ENCODE data around the gene FBXO5. TPM values are rescaled to one million over a fixed set of nuclear protein-coding genes. Genes with fewer than 3 reads are reported as not detected.
A peak's percentile ranks its signal among the peaks of the same experiment; 100 is the strongest.

FBXO5 gene
- total RNA-seq, 1 experiment from 2014 or later = 15.6 TPM

- no peaks in the 10 kb centered on the region for H3K9me2 ChIP-seq (replicated peaks; ENCODE audit: insufficient read depth, low read length)
- H3K4me2 ChIP-seq (ENCODE audit: low read depth, low read length, poor library complexity, severe bottlenecking) = no peak overlapping the region
- DNase-seq = peak; percentile 76
- no peak overlapping the region for H3K9ac ChIP-seq (ENCODE audit: low read length)
- H2AFZ ChIP-seq (ENCODE audit: low read length) = no peak overlapping the region
- no peaks in the 10 kb centered on the region for H3K79me2 ChIP-seq (ENCODE audit: low read length)
- H3K27ac ChIP-seq (ENCODE audit: low read length) = no peak overlapping the region
- no peaks in the 10 kb centered on the region for H3K9me3 ChIP-seq (ENCODE audit: low read length)
- H4K20me1 ChIP-seq (ENCODE audit: insufficient read depth, low read depth, low read length) = no peaks in the 10 kb centered on the region
- H3K27me3 ChIP-seq (ENCODE audit: low read length) = no peaks in the 10 kb centered on the region
- H3K36me3 ChIP-seq (ENCODE audit: insufficient read depth, low read length) = no peaks in the 10 kb centered on the region
- H3K4me1 ChIP-seq (ENCODE audit: low read length) = no peaks in the 10 kb centered on the region
- no peak overlapping the region for H3K4me3 ChIP-seq (ENCODE audit: low read length)
Measured at GRCh38 chr6:152952866-152953509, 29.9 kb downstream of the FBXO5 start.

GRCh38 chr6:152952045-152952444 is 30.8 kb downstream of the FBXO5 start:
- H3K4me3 ChIP-seq (ENCODE audit: low read length) = no peak overlapping the region
- no peak overlapping the region for H3K27ac ChIP-seq (ENCODE audit: low read length)
- no peaks in the 10 kb centered on the region for H3K79me2 ChIP-seq (ENCODE audit: low read length)
- no peak overlapping the region for H3K4me2 ChIP-seq (ENCODE audit: low read depth, low read length, poor library complexity, severe bottlenecking)
- no peaks in the 10 kb centered on the region for H3K9me3 ChIP-seq (ENCODE audit: low read length)
- H3K9ac ChIP-seq (ENCODE audit: low read length) = no peak overlapping the region
- no peaks in the 10 kb centered on the region for H3K9me2 ChIP-seq (replicated peaks; ENCODE audit: insufficient read depth, low read length)
- no peaks in the 10 kb centered on the region for H3K36me3 ChIP-seq (ENCODE audit: insufficient read depth, low read length)
- no peaks in the 10 kb centered on the region for H4K20me1 ChIP-seq (ENCODE audit: insufficient read depth, low read depth, low read length)
- no peaks in the 10 kb centered on the region for H3K4me1 ChIP-seq (ENCODE audit: low read length)
- DNase-seq = no peak
- no peaks in the 10 kb centered on the region for H3K27me3 ChIP-seq (ENCODE audit: low read length)
- H2AFZ ChIP-seq (ENCODE audit: low read length) = no peak overlapping the region

GRCh38 chr6:152950240-152950639 is 32.6 kb downstream of the FBXO5 start:
- no peaks in the 10 kb centered on the region for H3K9me2 ChIP-seq (replicated peaks; ENCODE audit: insufficient read depth, low read length)
- H3K4me3 ChIP-seq (ENCODE audit: low read length) = no peak overlapping the region
- H2AFZ ChIP-seq (ENCODE audit: low read length) = no peak overlapping the region
- no peak overlapping the region for H3K9ac ChIP-seq (ENCODE audit: low read length)
- no peak for DNase-seq
- no peaks in the 10 kb centered on the region for H3K79me2 ChIP-seq (ENCODE audit: low read length)
- H3K27ac ChIP-seq (ENCODE audit: low read length) = no peak overlapping the region
- H4K20me1 ChIP-seq (ENCODE audit: insufficient read depth, low read depth, low read length) = no peaks in the 10 kb centered on the region
- no peaks in the 10 kb centered on the region for H3K4me1 ChIP-seq (ENCODE audit: low read length)
- H3K27me3 ChIP-seq (ENCODE audit: low read length) = no peaks in the 10 kb centered on the region
- H3K4me2 ChIP-seq (ENCODE audit: low read depth, low read length, poor library complexity, severe bottlenecking) = no peak overlapping the region
- no peaks in the 10 kb centered on the region for H3K9me3 ChIP-seq (ENCODE audit: low read length)
- H3K36me3 ChIP-seq (ENCODE audit: insufficient read depth, low read length) = no peaks in the 10 kb centered on the region

- Histone ChIP-seq H3K27me3 (ENCODE audit: low read length) (no peaks in the 10 kb centered on the region), H3K4me3 (ENCODE audit: low read length) (no peak overlapping the region), H3K4me2 (ENCODE audit: low read depth, low read length, poor library complexity, severe bottlenecking) (no peak overlapping the region), H3K79me2 (ENCODE audit: low read length) (no peaks in the 10 kb centered on the region), H3K4me1 (ENCODE audit: low read length) (no peaks in the 10 kb centered on the region), H3K36me3 (ENCODE audit: insufficient read depth, low read length) (no peaks in the 10 kb centered on the region), H3K9me2 (replicated peaks; ENCODE audit: insufficient read depth, low read length) (no peaks in the 10 kb centered on the region), H3K9me3 (ENCODE audit: low read length) (no peaks in the 10 kb centered on the region), H3K27ac (ENCODE audit: low read length) (no peak overlapping the region), H4K20me1 (ENCODE audit: insufficient read depth, low read depth, low read length) (no peaks in the 10 kb centered on the region), H2AFZ (ENCODE audit: low read length) (no peak overlapping the region), H3K9ac (ENCODE audit: low read length) (no peak overlapping the region)
- DNase-seq = peak; percentile 80
Measured at GRCh38 chr6:152948150-152948768, 34.6 kb downstream of the FBXO5 start.

- Histone ChIP-seq H2AFZ (ENCODE audit: low read length) (no peak overlapping the region), H3K4me3 (ENCODE audit: low read length) (no peak overlapping the region), H3K9me2 (replicated peaks; ENCODE audit: insufficient read depth, low read length) (no peaks in the 10 kb centered on the region), H3K36me3 (ENCODE audit: insufficient read depth, low read length) (no peaks in the 10 kb centered on the region), H3K9me3 (ENCODE audit: low read length) (no peaks in the 10 kb centered on the region), H3K79me2 (ENCODE audit: low read length) (no peaks in the 10 kb centered on the region), H3K27me3 (ENCODE audit: low read length) (no peaks in the 10 kb centered on the region), H3K9ac (ENCODE audit: low read length) (no peak overlapping the region), H3K4me2 (ENCODE audit: low read depth, low read length, poor library complexity, severe bottlenecking) (no peak overlapping the region), H4K20me1 (ENCODE audit: insufficient read depth, low read depth, low read length) (no peaks in the 10 kb centered on the region), H3K4me1 (ENCODE audit: low read length) (no peaks in the 10 kb centered on the region), H3K27ac (ENCODE audit: low read length) (no peak overlapping the region)
- no peak for DNase-seq
Measured at GRCh38 chr6:152946995-152947394, 35.8 kb downstream of the FBXO5 start.

GRCh38 chr6:152946484-152946883 is 36.4 kb downstream of the FBXO5 start:
- no peaks in the 10 kb centered on the region for H4K20me1 ChIP-seq (ENCODE audit: insufficient read depth, low read depth, low read length)
- H3K4me1 ChIP-seq (ENCODE audit: low read length) = no peaks in the 10 kb centered on the region

GRCh38 chr6:152943260-152943897 is 39.5 kb downstream of the FBXO5 start:
- Histone ChIP-seq H3K27ac (ENCODE audit: low read length) (no peak overlapping the region), H3K79me2 (ENCODE audit: low read length) (no peaks in the 10 kb centered on the region), H3K9me2 (replicated peaks; ENCODE audit: insufficient read depth, low read length) (no peaks in the 10 kb centered on the region), H3K9ac (ENCODE audit: low read length) (no peak overlapping the region), H3K4me2 (ENCODE audit: low read depth, low read length, poor library complexity, severe bottlenecking) (no peak overlapping the region), H4K20me1 (ENCODE audit: insufficient read depth, low read depth, low read length) (no peaks in the 10 kb centered on the region), H3K36me3 (ENCODE audit: insufficient read depth, low read length) (no peaks in the 10 kb centered on the region), H3K4me3 (ENCODE audit: low read length) (no peak overlapping the region), H3K27me3 (ENCODE audit: low read length) (no peaks in the 10 kb centered on the region), H3K4me1 (ENCODE audit: low read length) (no peaks in the 10 kb centered on the region), H2AFZ (ENCODE audit: low read length) (no peak overlapping the region), H3K9me3 (ENCODE audit: low read length) (no peaks in the 10 kb centered on the region)
- DNase-seq = no peak

More at GRCh38 chr6:152946484-152946883, 36.4 kb downstream of the FBXO5 start:
- no peak for DNase-seq
- Histone ChIP-seq H3K4me3 (ENCODE audit: low read length) (no peak overlapping the region), H3K36me3 (ENCODE audit: insufficient read depth, low read length) (no peaks in the 10 kb centered on the region), H3K9me2 (replicated peaks; ENCODE audit: insufficient read depth, low read length) (no peaks in the 10 kb centered on the region), H3K4me2 (ENCODE audit: low read depth, low read length, poor library complexity, severe bottlenecking) (no peak overlapping the region), H3K9ac (ENCODE audit: low read length) (no peak overlapping the region), H3K79me2 (ENCODE audit: low read length) (no peaks in the 10 kb centered on the region), H3K9me3 (ENCODE audit: low read length) (no peaks in the 10 kb centered on the region), H3K27me3 (ENCODE audit: low read length) (no peaks in the 10 kb centered on the region), H3K27ac (ENCODE audit: low read length) (no peak overlapping the region), H2AFZ (ENCODE audit: low read length) (no peak overlapping the region)

GRCh38 chr6:152942319-152942869 is 40.4 kb downstream of the FBXO5 start:
- H3K4me2 ChIP-seq (ENCODE audit: low read depth, low read length, poor library complexity, severe bottlenecking) = no peak overlapping the region
- no peaks in the 10 kb centered on the region for H3K4me1 ChIP-seq (ENCODE audit: low read length)
- H3K9ac ChIP-seq (ENCODE audit: low read length) = no peak overlapping the region
- no peak overlapping the region for H3K27ac ChIP-seq (ENCODE audit: low read length)
- no peaks in the 10 kb centered on the region for H4K20me1 ChIP-seq (ENCODE audit: insufficient read depth, low read depth, low read length)
- no peak overlapping the region for H2AFZ ChIP-seq (ENCODE audit: low read length)
- no peaks in the 10 kb centered on the region for H3K9me2 ChIP-seq (replicated peaks; ENCODE audit: insufficient read depth, low read length)
- no peaks in the 10 kb centered on the region for H3K36me3 ChIP-seq (ENCODE audit: insufficient read depth, low read length)
- H3K9me3 ChIP-seq (ENCODE audit: low read length) = no peaks in the 10 kb centered on the region
- no peaks in the 10 kb centered on the region for H3K27me3 ChIP-seq (ENCODE audit: low read length)
- no peak for DNase-seq
- H3K79me2 ChIP-seq (ENCODE audit: low read length) = no peaks in the 10 kb centered on the region
- H3K4me3 ChIP-seq (ENCODE audit: low read length) = no peak overlapping the region

Data from Karpas-422 (cell line).